K562 (cell line): ENCODE results near the gene MED29. TPM values are rescaled to one million over a fixed set of nuclear protein-coding genes. Genes with fewer than 3 reads are reported as not detected.

Source experiments
- CCAR2 ChIP-seq: fragments of 200-400 bp; formaldehyde crosslinking; IDR thresholded peaks from 2 replicates; pipeline ENCODE4 v1.6.1; 2017; ENCODE audit warnings: mild to moderate bottlenecking, low read depth, low read length
- CCNT2 ChIP-seq: IDR thresholded peaks from 2 replicates; pipeline ENCODE4 v1.6.1; 2011; ENCODE audit warnings: borderline replicate concordance, low read depth, mild to moderate bottlenecking, moderate library complexity, mixed read lengths, low read length; ENCODE audit not compliant: insufficient read length; ENCODE audit errors: extremely low read depth
- CHD4 ChIP-seq: fragments of 200-600 bp; sonication (generic); IDR thresholded peaks from 3 replicates; pipeline ENCODE4 v1.6.1; 2012; ENCODE audit warnings: low read depth, mild to moderate bottlenecking, mixed read lengths, low read length, inconsistent platforms; ENCODE audit not compliant: insufficient read depth, insufficient replicate concordance, poor library complexity, severe bottlenecking
- ELF2 ChIP-seq: fragments of 250-450 bp; sonication (Bioruptor Pico); IDR thresholded peaks from 2 replicates; pipeline ENCODE4 v1.5.0; 2021; ENCODE audit warnings: mild to moderate bottlenecking
- FOXA3 ChIP-seq, 2 experiments: fragments of 450-650 bp in 1 of 2; sonication (generic) in 1 of 2; formaldehyde crosslinking; IDR thresholded peaks in 1 of 2; conservative IDR thresholded peaks in 1 of 2; 2 replicates each; pipeline versions ENCODE4 v1.4.0 to v1.8.0; 2020 to 2022; ENCODE audit warnings: mild to moderate bottlenecking in 2 of 2, missing genetic modification reagents in 1 of 2
- FUS ChIP-seq: fragments of 200-400 bp; formaldehyde crosslinking; optimal IDR thresholded peaks from 2 replicates; pipeline ENCODE3; 2017; ENCODE audit warnings: low read depth, low read length
- GTF2A2 ChIP-seq: IDR thresholded peaks from 2 replicates; pipeline ENCODE4 v1.6.1; 2016; ENCODE audit warnings: mild to moderate bottlenecking, missing genetic modification characterization, missing compliant biosample characterization
- IFI16 ChIP-seq: fragments of 250-450 bp; sonication (Bioruptor Pico); IDR thresholded peaks from 2 replicates; pipeline ENCODE4 v2.1.2; 2022; ENCODE audit warnings: mild to moderate bottlenecking, inconsistent platforms
- NFE2L1 ChIP-seq: fragments of 450-650 bp; IDR thresholded peaks from 2 replicates; pipeline ENCODE4 v1.6.1; 2016; ENCODE audit warnings: missing genetic modification characterization, low read depth, mild to moderate bottlenecking, missing compliant biosample characterization, moderate library complexity, borderline replicate concordance
- NR2C1 ChIP-seq, 2 experiments: fragments of 450-650 bp; IDR thresholded peaks; 2 replicates each; pipeline ENCODE4 v1.6.1; 2017; ENCODE audit warnings: mild to moderate bottlenecking in 2 of 2, antibody characterized with exemption in 1 of 2, inconsistent platforms in 1 of 2, missing compliant biosample characterization in 1 of 2, missing genetic modification characterization in 1 of 2
- PHTF2 ChIP-seq: fragments of 250-450 bp; sonication (Bioruptor Pico); IDR thresholded peaks from 2 replicates; pipeline ENCODE4 v1.5.0; 2021; ENCODE audit warnings: mild to moderate bottlenecking
- RBM25 ChIP-seq: fragments of 200-400 bp; formaldehyde crosslinking; IDR thresholded peaks from 2 replicates; pipeline ENCODE4 v1.6.1; 2018; ENCODE audit warnings: low read length, low read depth, moderate library complexity; ENCODE audit not compliant: severe bottlenecking
- SRSF1 ChIP-seq: fragments of 200-400 bp; formaldehyde crosslinking; IDR thresholded peaks from 2 replicates; pipeline ENCODE4 v1.6.1; 2017; ENCODE audit warnings: mild to moderate bottlenecking, low read depth, low read length, moderate library complexity
- TRIM28 ChIP-seq: fragments of 450-650 bp; IDR thresholded peaks from 2 replicates; pipeline ENCODE4 v1.6.1; 2017
- ZFP1 ChIP-seq: fragments of 450-650 bp; formaldehyde crosslinking; IDR thresholded peaks from 2 replicates; pipeline ENCODE4 v1.4.0; 2020; ENCODE audit warnings: mild to moderate bottlenecking, mixed read lengths
- ZNF232 ChIP-seq: sonication (generic); formaldehyde crosslinking; IDR thresholded peaks from 2 replicates; pipeline ENCODE4 v1.8.0; 2022; ENCODE audit warnings: mild to moderate bottlenecking, missing genetic modification reagents
- ZNF24 ChIP-seq: fragments of 450-650 bp; IDR thresholded peaks from 2 replicates; pipeline ENCODE4 v1.6.1; 2016
- ZNF253 ChIP-seq: fragments of 250-450 bp; sonication (Bioruptor Pico); conservative IDR thresholded peaks from 2 replicates; pipeline ENCODE4 v1.6.1; 2021; ENCODE audit warnings: mild to moderate bottlenecking
- ZNF431 ChIP-seq: sonication (generic); formaldehyde crosslinking; IDR thresholded peaks from 2 replicates; pipeline ENCODE4 v1.8.0; 2022; ENCODE audit warnings: mild to moderate bottlenecking, missing genetic modification reagents
- ZNF507 ChIP-seq: conservative IDR thresholded peaks from 2 replicates; pipeline ENCODE4 v1.6.1; 2017; ENCODE audit warnings: missing genetic modification characterization, missing compliant biosample characterization
- ZNF766 ChIP-seq: fragments of 200-800 bp; sonication (Bioruptor generic); conservative IDR thresholded peaks from 2 replicates; pipeline ENCODE4 v1.6.1; 2016; ENCODE audit warnings: missing genetic modification characterization, missing compliant biosample characterization
- polyA plus RNA-seq, 8 experiments: library from polyadenylated mRNA; depleted of rRNA in 4 of 8; stranded (reverse) in 5 of 8; unstranded in 3 of 8; fragments of >200 nt; fragmentation: Nextera tagmentation in 2 of 8; fragmentation: Illumina TruSeq in 1 of 8; extraction: Ambion mirVana in 2 of 8; extraction: Trizol in 1 of 8; gene quantifications; 2 replicates each; pipeline versions ENCODE4 v1.2.1 to v1.2.3, GENCODE V29; 2011 to 2014; ENCODE audit warnings: inconsistent platforms in 1 of 8, missing spikeins in 1 of 8
- total RNA-seq, 7 experiments: library from RNA; depleted of rRNA in 6 of 7; stranded (reverse); fragments of >200 nt in 6 of 7; fragmentation: Illumina TruSeq in 2 of 7; extraction: Trizol in 2 of 7; gene quantifications; 2 replicates each; pipeline versions ENCODE4 v1.2.1 to v1.2.3, GENCODE V29; 2011 to 2021; ENCODE audit warnings: low replicate concordance in 1 of 7
- TF ChIP-seq, protein P1 (sequence below), 2 experiments: IDR thresholded peaks; 2 replicates each; pipeline ENCODE4 v1.6.1; 2011; ENCODE audit warnings: borderline replicate concordance in 1 of 2, control low read depth in 1 of 2, low read depth in 1 of 2, low read length in 1 of 2, mild to moderate bottlenecking in 1 of 2, mixed read lengths in 1 of 2, moderate library complexity in 1 of 2; ENCODE audit not compliant: insufficient read depth in 1 of 2, insufficient read length in 1 of 2, poor library complexity in 1 of 2, severe bottlenecking in 1 of 2; ENCODE audit errors: extremely low read depth in 1 of 2
- TF ChIP-seq, protein P2 (sequence below): fragments of 250-450 bp; sonication (Bioruptor Pico); IDR thresholded peaks from 2 replicates; pipeline ENCODE4 v1.5.0; 2021; ENCODE audit warnings: mild to moderate bottlenecking, moderate library complexity

The MED29 gene
- total and polyA plus RNA-seq, 9 of the 15 experiments (the other 6 are each of a cell fraction or from before 2014, with no cell fraction given): 1.8 to 22.6 (median 12.4) TPM

DNA sequence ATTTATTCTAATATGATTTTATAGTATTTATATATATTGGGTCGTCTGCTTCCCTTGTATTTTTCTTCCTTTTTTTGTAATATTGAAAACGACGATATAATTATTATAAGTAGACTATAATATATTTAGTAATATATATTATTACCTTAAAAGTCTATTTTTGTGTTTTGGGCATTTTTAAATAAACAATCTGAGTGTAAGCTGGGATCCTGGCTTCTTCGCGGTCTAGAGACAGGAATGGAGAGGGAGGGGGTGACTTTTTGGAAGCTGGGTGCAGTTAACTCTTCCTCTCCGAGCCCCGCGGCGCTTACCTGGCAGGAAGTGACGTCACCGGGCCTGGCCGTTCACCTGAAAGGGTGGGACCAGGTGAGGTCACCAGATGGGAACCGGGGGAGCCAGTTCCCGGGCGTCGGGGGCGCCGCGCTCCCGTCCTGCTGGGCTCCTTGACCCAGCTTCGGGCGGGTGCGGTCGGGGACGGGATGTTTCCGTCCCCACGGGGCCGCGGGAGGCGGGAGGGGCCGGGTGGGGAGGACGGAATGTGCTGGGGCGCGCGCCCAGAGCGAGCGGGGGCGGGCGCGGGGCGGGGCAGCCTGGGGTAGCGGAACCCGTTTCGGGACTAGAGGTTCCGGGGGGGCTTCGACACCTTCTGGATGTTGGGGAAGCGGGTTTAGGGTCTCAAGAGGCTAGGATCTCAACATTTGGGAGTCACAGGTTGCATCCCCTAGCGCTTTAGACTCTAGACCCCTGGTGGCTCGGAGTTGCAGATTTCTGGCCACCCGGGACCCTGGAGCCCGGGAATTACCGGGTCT lies 18.2 kb downstream of the MED29 start (continued):
- TF ChIP-seq ZNF431 (no peak), ZNF24 (no peak), ZNF232 (CRISPR knock-in tag) (no peak), NR2C1 (IDR thresholded peaks at IDR 0.05) (no peak), NR2C1 (tag; IDR thresholded peaks at IDR 0.05) (peak; percentile 50; the same call in 1 of the 2 replicates), SRSF1 (no peak), ZNF253 (CRISPR knock-in tag) (no peak), RBM25 (no peak), GTF2A2 (no peak), FOXA3 (CRISPR knock-in tag; conservative IDR thresholded peaks at IDR 0.05 in 1 of 2, IDR thresholded peaks at IDR 0.05 in 1 of 2) (no peak), ELF2 (CRISPR knock-in tag) (no peak), ZNF766 (CRISPR knock-in tag) (no peak), CCNT2 (peak; percentile 36), ZFP1 (CRISPR knock-in tag) (no peak), PHTF2 (CRISPR knock-in tag) (no peak), FUS (no peak), ZNF507 (no peak), TRIM28 (no peak), NFE2L1 (tag) (no peak), CHD4 (no peak), IFI16 (CRISPR knock-in tag) (no peak), CCAR2 (no peak)
- TF ChIP-seq, protein P1, sequence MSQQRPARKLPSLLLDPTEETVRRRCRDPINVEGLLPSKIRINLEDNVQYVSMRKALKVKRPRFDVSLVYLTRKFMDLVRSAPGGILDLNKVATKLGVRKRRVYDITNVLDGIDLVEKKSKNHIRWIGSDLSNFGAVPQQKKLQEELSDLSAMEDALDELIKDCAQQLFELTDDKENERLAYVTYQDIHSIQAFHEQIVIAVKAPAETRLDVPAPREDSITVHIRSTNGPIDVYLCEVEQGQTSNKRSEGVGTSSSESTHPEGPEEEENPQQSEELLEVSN (IDR thresholded peaks at IDR 0.05; ENCODE audit: borderline replicate concordance in 1 of 2, extremely low read depth in 1 of 2, insufficient read depth in 1 of 2, insufficient read length in 1 of 2, low read depth in 1 of 2, low read length in 1 of 2, poor library complexity in 1 of 2, severe bottlenecking in 1 of 2): peak in 1 of 2 experiments; percentile 51
- TF ChIP-seq, protein P2, sequence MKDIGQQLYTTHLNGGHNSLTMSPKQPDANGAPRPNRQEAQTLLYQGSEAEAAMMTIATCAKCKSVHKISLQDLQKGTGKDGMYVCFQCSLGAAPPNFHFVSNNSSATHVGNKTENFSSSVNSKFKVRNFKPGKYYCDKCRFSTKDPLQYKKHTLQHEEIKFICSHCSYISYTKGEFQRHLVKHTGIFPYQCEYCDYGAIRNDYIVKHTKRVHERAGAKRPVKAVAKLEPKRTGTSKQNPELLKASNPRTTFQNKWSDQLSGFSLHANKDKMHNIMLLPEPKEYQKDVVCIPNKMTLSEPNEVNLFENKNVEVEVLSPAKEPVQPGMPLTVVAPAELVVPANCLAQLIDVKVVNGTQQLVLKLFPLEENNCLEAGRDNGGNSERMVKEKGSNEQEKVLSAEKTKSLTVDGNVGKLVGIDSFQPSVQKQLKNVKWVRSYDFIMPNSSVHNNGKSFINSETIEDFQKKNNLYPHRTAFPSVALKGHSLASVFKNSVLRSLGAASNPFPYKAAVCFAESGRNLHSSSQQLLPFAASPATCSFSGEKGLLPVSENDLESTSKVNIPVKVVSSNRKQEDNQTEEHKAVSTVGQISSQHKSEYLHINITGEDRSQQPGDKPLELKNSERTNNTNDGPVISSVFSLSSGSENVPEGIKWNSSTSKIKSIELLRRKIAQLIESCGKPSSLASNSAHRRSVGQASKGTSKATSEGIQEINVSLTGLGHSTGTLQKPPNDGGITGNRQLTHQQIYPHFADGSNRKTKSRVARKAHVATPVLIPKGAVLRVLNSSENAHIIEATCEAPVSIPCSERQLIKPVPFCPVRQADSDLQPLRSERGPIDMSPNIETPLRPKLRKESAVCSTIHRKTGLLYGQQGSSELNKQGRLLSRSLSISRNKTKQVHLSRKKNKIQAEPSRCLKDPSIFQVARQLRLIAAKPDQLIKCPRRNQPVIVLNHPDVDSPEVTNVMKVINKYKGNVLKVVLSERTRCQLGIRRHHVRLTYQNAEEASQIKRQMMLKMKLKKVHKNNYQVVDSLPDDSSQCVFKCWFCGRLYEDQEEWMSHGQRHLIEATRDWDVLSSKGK (CRISPR knock-in tag): no peak
